GM15510 (cell line): ENCODE results near the gene SPATA21.

Experiments
- POLR2A ChIP-seq: IDR thresholded peaks from 3 replicates; pipeline ENCODE4 v1.6.1; 2011; ENCODE audit warnings: borderline replicate concordance; ENCODE audit not compliant: insufficient read length; ENCODE audit errors: extremely low read depth

Gene SPATA21

GRCh38 chr1:16446116-16446515 lies 8.9 kb upstream of the SPATA21 start:
- no peak for TF ChIP-seq POLR2A

DNA sequence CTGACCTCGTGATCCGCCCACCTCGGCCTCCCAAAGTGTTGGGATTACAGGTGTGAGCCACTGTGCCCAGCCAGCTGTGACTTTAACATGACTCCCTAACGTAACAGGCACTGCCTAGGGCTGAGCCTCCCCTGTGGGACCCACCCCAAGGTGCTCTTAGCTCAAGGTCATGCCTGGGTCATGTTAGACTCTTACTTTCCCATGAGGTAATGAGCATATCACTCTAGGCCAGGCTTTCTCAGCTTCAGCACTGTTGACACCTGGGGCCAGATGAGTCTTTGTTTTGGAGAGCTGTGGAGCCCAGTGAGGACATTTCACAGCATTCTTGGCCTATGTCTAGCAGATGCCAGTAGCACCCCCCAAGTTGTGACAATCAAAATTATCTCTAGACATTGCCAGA lies 7.8 kb upstream of the SPATA21 start:
- no peak for TF ChIP-seq POLR2A

DNA sequence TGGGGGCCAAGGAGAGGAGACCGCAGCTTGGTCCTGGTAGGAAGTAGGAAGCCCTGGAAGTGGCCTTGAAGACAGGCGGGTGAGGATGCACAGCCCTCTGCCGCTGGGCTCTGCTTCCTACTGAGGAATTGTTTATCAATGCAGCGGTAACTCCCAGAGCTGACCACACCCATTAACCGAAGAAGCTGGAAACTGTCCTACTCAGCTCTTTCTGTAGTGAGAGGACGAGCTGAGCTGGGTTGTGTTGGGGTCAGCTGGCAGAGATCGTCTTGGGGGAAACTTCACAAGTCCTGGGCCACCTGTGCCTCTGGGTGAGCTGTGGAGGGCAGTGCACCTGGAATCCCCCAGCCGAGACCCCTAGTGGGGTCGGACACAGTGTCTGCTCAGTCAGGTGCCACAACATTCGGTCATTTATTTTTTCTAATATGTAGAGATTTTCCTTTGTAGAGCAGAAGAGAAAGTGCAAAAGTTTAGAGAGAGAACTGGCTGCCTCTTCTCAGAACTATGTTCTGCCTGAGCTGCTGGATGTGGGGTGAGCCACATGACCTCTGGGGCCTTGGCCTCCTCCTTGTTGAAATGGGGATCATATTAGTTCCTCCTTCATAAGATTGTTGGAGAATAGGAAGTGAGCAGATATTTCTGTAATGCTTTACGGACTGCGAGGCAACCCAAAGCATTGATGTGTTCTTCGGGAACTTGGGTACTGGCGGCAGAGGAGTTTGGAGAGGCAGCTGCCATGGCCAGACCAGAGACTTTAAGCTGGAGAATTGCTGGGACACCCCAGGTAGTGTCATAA lies 6.9 kb upstream of the SPATA21 start:
- TF ChIP-seq POLR2A = no peak

GRCh38 chr1:16442941-16443340 lies 5.7 kb upstream of the SPATA21 start:
- TF ChIP-seq POLR2A = no peak

DNA sequence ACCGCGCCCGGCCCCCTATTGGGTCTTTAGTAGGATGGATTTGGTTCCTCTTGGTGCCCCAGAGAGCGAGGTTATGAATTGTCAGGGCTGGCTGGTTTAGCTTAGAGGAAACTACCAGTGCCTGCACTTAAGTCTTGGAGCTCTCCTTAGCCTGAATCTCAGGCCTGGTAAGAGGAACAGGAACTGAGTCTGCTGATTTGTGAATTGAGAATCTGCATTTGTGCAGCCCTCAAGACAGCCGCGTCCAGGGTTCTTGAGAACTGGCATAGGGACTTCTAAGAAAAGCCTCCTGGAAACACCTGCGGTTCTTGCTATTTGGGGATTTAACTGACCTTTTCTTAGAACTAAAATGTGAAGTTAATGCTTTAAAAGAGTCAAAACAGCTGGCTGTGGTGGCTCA lies 5.0 kb upstream of the SPATA21 start:
- TF ChIP-seq POLR2A = no peak

DNA sequence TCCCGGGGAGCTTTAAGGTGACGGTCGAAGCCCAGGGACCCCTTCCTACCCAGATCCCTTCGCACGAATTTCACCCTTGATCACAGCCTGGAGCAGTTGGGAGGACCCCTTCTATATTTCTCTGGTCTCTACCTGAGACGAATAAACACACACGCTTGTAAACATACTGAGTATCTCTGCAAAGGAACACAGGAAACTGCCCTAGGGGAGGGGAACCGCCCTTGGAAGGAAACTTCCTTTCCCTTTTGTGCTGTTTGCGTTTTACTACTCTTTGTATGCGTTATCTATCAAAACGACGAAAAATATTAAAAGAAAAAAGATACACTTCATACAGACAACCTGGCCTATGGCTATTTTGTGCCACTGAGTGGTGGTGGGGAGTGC lies 4.0 kb upstream of the SPATA21 start:
- no peak for TF ChIP-seq POLR2A

- TF ChIP-seq POLR2A = peak; percentile 90
Observed at GRCh38 chr1:16440470-16441281, 3.5 kb upstream of the SPATA21 start, which contains the start of gene NECAP2. NECAP2 (plus strand) TSS chr1:16440724; CDS start chr1:16440762, 38 bp downstream.

GRCh38 chr1:16440131-16440469 lies 2.9 kb upstream of the SPATA21 start:
- no peak for TF ChIP-seq POLR2A

GRCh38 chr1:16438924-16439323 lies 1.7 kb upstream of the SPATA21 start:
- no peak for TF ChIP-seq POLR2A

GRCh38 chr1:16438516-16438915 lies 1.3 kb upstream of the SPATA21 start:
- no peak for TF ChIP-seq POLR2A

- no peak for TF ChIP-seq POLR2A
Observed at GRCh38 chr1:16434501-16434900, 2.7 kb downstream of the SPATA21 start.

- TF ChIP-seq POLR2A = no peak
Observed at GRCh38 chr1:16434007-16434406, 3.2 kb downstream of the SPATA21 start.

GRCh38 chr1:16433030-16433429 lies 4.2 kb downstream of the SPATA21 start:
- no peak for TF ChIP-seq POLR2A

- no peak for TF ChIP-seq POLR2A
Observed at GRCh38 chr1:16430606-16431005, 6.6 kb downstream of the SPATA21 start.

DNA sequence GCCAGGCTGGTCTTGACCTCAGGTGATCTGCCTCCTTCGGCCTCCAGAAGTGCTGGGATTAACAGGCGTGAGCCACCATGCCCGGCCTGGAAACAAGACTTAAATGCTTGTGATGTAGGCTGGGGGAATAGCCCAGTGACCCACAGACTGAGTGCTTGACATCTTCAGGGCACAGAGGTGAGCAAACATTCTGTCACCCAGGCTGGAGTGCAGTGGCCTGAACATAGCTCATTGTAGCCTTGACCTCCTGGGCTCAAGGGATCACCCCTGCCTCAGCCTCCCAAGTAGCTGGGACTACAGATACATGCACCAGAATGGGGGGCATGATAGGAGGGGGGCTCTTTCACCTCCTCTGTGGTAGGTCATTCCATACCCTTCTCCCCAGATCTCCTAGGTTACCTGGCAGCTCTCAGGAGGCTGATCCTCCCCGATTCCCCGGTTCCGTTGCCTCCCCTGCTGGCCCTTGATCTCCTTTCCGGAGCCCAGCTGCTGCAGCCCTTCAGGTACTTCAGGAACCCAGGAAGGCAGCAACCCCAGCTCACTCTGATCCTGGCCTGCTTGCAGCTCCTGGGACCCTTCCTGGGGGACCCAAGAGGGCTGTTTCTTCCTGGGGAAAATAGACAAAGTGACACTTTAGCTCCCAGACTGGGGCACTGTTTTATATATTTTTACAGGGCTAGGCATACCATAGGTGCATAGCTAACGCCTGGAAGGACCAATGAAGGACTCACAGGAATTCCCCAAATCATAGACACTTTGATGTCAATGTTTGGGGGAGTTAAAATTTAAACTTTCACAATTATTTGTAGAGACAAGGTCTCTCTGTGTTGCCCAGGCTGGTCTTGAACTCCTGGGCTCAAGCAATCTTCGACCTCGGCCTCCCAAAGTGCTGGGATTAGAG lies 11.8 kb downstream of the SPATA21 start:
- TF ChIP-seq POLR2A = no peak
